ENCODE measurements around the gene ZNF521.

Gene ZNF521

GRCh38 chr18:25253136-25253535 lies 98.8 kb downstream of the ZNF521 start:
- H3K4me2 ChIP-seq (ENCODE audit: low read depth, low read length, poor library complexity, severe bottlenecking): no peak overlapping the region

GRCh38 chr18:25251068-25251467 lies 100.9 kb downstream of the ZNF521 start:
- Histone ChIP-seq H3K4me2 (ENCODE audit: low read depth, low read length, poor library complexity, severe bottlenecking) (no peak overlapping the region), H3K9ac (ENCODE audit: low read length) (no peak overlapping the region), H3K79me2 (ENCODE audit: insufficient read depth, low read length) (no peaks in the 10 kb centered on the region), H4K20me1 (ENCODE audit: low read depth, low read length) (no peaks in the 10 kb centered on the region), H3K4me3 (ENCODE audit: insufficient read depth, low read length, poor library complexity, severe bottlenecking) (no peak overlapping the region), H3K9me3 (ENCODE audit: insufficient read depth, low read length) (no peaks in the 10 kb centered on the region), H3F3A (ENCODE audit: insufficient read depth) (no peaks in the 10 kb centered on the region), H2AFZ (ENCODE audit: low read depth, low read length, severe bottlenecking) (no peak overlapping the region), H3K27ac (ENCODE audit: low read depth, low read length) (no peak overlapping the region), H3K36me3 (ENCODE audit: low read length) (no peaks in the 10 kb centered on the region), H3K27me3 (ENCODE audit: low read length) (no peaks in the 10 kb centered on the region), H3K9me2 (replicated peaks; ENCODE audit: insufficient read depth, low read length) (no peaks in the 10 kb centered on the region)
- no peak for TF ChIP-seq CTCF (IDR thresholded peaks at IDR 0.05; ENCODE audit: insufficient read depth, low read length, poor library complexity, severe bottlenecking)
- no peak for TF ChIP-seq EZH2phosphoT487 (conservative IDR thresholded peaks at IDR 0.05; ENCODE audit: low read length)

More at GRCh38 chr18:25253136-25253535, 98.8 kb downstream of the ZNF521 start:
- Histone ChIP-seq H2AFZ (ENCODE audit: low read depth, low read length, severe bottlenecking) (no peak overlapping the region), H3K27me3 (ENCODE audit: low read length) (no peaks in the 10 kb centered on the region), H3F3A (ENCODE audit: insufficient read depth) (no peaks in the 10 kb centered on the region), H3K9me2 (replicated peaks; ENCODE audit: insufficient read depth, low read length) (no peaks in the 10 kb centered on the region), H3K4me3 (ENCODE audit: insufficient read depth, low read length, poor library complexity, severe bottlenecking) (no peak overlapping the region), H4K20me1 (ENCODE audit: low read depth, low read length) (no peaks in the 10 kb centered on the region), H3K36me3 (ENCODE audit: low read length) (no peaks in the 10 kb centered on the region), H3K9me3 (ENCODE audit: insufficient read depth, low read length) (no peaks in the 10 kb centered on the region), H3K27ac (ENCODE audit: low read depth, low read length) (no peak overlapping the region), H3K9ac (ENCODE audit: low read length) (no peak overlapping the region), H3K79me2 (ENCODE audit: insufficient read depth, low read length) (no peaks in the 10 kb centered on the region)
- TF ChIP-seq CTCF (IDR thresholded peaks at IDR 0.05; ENCODE audit: insufficient read depth, low read length, poor library complexity, severe bottlenecking) (no peak), EZH2phosphoT487 (conservative IDR thresholded peaks at IDR 0.05; ENCODE audit: low read length) (no peak)

GRCh38 chr18:25250474-25250851 lies 101.5 kb downstream of the ZNF521 start:
- Histone ChIP-seq H2AFZ (ENCODE audit: low read depth, low read length, severe bottlenecking) (no peak overlapping the region), H3K27me3 (ENCODE audit: low read length) (no peaks in the 10 kb centered on the region), H3K4me2 (ENCODE audit: low read depth, low read length, poor library complexity, severe bottlenecking) (no peak overlapping the region), H3K9me3 (ENCODE audit: insufficient read depth, low read length) (no peaks in the 10 kb centered on the region), H3K79me2 (ENCODE audit: insufficient read depth, low read length) (no peaks in the 10 kb centered on the region), H3K9me2 (replicated peaks; ENCODE audit: insufficient read depth, low read length) (no peaks in the 10 kb centered on the region), H3K36me3 (ENCODE audit: low read length) (no peaks in the 10 kb centered on the region), H3K27ac (ENCODE audit: low read depth, low read length) (no peak overlapping the region), H3K4me3 (ENCODE audit: insufficient read depth, low read length, poor library complexity, severe bottlenecking) (no peak overlapping the region), H4K20me1 (ENCODE audit: low read depth, low read length) (no peaks in the 10 kb centered on the region), H3K9ac (ENCODE audit: low read length) (no peak overlapping the region), H3F3A (ENCODE audit: insufficient read depth) (no peaks in the 10 kb centered on the region)
- TF ChIP-seq CTCF (IDR thresholded peaks at IDR 0.05; ENCODE audit: insufficient read depth, low read length, poor library complexity, severe bottlenecking) (no peak), EZH2phosphoT487 (conservative IDR thresholded peaks at IDR 0.05; ENCODE audit: low read length) (no peak)

All from SU-DHL-6 (cell line).